ENCODE data around the gene B3GALT4. TPM values are rescaled to one million over a fixed set of nuclear protein-coding genes. Genes with fewer than 3 reads are reported as not detected.

B3GALT4 gene
- total RNA-seq, 4 donors from 2014 or later = 7.3 to 20.7 (median 16.9) TPM

GRCh38 chr6:33289784-33290315 lies 12.9 kb downstream of the B3GALT4 start:
- no peak for TF ChIP-seq CTCF (IDR thresholded peaks at IDR 0.05; ENCODE audit: low read depth)

GRCh38 chr6:33290459-33290858 lies 13.5 kb downstream of the B3GALT4 start:
- no peak for TF ChIP-seq CTCF (IDR thresholded peaks at IDR 0.05; ENCODE audit: low read depth)

GRCh38 chr6:33292996-33293682 lies 16.2 kb downstream of the B3GALT4 start:
- no peak for TF ChIP-seq CTCF (IDR thresholded peaks at IDR 0.05; ENCODE audit: low read depth)

GRCh38 chr6:33294086-33294823 lies 17.3 kb downstream of the B3GALT4 start:
- no peak for TF ChIP-seq CTCF (IDR thresholded peaks at IDR 0.05; ENCODE audit: low read depth)

GRCh38 chr6:33295621-33296369 lies 18.9 kb downstream of the B3GALT4 start:
- no peak for TF ChIP-seq CTCF (IDR thresholded peaks at IDR 0.05; ENCODE audit: low read depth)

- no peak for TF ChIP-seq CTCF (IDR thresholded peaks at IDR 0.05; ENCODE audit: low read depth)
Measured at GRCh38 chr6:33296797-33297405, 20.0 kb downstream of the B3GALT4 start.
